ENCODE measurements around the gene TEAD1. TPM values are rescaled to one million over a fixed set of nuclear protein-coding genes. Genes with fewer than 3 reads are reported as not detected.

Gene TEAD1
- total RNA-seq, 1 experiment from 2014 or later, result 74.3 TPM

DNA sequence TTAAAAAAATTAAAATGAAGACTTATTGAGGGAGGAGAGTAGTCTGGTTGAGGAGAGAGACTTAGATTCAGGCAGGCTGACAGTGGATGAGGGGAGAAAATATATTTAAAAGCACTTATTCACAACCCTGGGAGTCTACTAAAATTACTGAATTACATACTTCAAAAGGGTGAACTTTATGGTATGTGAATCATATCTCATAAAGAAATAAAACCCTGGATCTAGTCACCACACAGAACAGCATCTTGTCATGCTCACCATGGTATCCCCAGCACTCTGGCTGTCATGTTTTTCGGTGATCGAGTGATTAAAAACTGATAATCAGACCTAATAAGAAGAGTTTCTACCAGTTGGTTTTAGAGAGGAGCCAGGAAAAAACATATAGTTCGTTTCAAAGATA lies 11.0 kb downstream of the TEAD1 start:
- no peak for DNase-seq (ENCODE audit: low read depth)

DNA sequence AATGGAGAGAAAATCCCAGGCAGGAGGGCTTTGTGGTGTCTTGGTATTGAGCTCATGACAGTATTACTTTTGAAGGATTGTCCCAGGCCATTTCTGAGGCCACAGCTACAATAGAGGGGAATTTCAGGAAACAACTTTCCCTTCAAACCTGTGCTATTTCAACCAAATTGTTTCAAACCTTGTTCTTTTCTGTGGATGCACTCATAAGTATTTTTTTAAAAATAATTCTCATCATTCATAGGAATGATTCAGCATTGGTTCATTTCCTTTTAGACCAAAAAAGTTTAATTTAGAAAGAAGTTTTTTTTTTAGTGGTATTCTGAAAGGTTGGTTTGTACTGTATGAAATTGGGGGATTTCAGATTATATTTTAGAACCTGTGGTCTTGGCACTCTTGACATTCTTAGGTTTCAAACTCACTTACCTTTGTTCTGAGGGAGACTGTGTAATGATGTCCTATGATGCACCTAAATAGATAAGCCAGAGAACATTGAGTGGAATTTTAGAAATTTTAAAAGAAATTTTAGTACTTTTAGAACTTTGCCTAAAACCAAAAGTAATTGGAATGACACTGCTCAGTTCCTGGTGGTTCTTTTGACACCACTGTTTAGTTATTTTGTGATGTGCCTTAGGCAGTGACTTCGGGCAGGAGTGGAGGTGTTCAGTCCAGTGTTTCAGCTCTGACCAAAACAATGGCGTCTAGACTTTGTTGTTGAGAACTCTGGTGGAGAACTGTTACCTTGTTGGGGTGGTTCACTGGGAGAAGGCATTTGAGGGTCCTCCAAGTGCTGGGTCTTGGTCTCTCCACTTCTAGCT lies 12.2 kb downstream of the TEAD1 start:
- peak; percentile 77 for DNase-seq (ENCODE audit: low read depth)

DNA sequence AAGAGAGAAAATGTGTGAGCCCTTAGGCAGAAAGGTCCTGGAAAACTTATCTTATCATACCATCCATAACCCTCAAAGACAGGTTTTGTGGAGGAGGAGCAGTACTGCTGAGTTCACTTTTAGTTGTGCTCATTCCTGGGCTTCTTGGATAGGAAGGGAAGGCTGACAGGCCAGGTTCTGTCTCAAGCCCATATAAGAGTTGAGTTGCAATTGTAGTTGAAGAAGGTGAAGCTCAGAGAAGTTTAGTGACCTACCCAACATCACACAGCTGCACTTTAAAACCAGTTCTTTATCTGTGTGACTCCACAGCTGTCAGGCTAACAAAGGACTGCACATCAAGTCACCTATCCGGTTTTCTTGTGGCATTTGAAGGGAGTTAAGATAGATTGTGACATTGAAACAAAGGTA lies 13.0 kb downstream of the TEAD1 start:
- no peak for DNase-seq (ENCODE audit: low read depth)

DNA sequence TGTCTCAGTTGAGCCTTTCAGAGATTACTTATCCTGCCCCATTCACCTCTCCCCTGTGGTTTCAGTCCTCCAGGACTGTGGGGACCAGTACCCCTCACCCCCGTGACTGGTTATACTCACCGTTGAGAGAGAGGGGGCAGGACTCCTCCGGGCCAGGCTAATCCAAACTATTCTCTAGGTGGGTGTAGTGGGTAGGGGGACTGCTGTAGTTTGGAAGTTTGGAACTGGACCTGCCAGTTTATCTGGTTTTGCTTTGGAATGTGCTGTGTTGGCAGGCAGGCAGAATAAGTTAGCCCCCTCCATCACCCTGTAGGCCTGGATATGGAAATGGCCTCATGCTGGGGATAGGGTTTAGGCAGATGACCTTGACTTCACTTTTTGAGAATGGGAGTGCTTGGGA lies 13.5 kb downstream of the TEAD1 start:
- no peak for DNase-seq (ENCODE audit: low read depth)

DNA sequence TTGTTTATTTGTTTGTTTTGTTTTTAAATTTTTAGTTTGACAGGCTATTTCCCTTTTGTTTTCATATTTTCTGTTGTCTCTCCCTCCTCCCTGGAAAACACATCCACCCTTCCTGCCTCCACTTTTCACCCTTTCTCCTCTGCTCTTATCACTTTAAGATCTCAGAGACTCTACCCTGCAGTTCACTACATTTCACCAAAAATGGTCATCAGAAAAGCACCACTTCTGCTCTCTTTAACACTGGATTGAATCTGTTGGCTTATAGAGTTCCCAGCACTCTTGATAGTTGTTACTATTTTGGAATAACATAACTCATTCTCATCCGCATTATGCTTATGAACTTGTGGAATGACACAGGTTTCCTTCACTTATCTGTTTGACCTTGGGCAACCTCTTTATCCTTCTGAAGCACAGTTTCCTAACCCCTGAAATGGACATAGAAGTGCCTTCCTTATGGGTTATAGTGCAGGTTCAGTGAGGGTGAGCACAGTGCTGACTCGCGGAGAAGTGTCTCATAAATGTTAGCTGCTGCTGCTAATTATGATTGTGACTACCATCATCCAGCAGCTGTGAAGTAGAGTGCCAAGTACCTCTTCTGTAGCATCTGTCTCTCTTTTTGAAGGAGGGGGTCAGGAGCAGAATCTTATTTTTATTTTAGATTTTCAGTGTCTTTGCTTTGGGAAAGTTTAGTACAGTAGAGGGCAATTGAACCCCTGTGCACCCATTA lies 15.0 kb downstream of the TEAD1 start:
- DNase-seq (ENCODE audit: low read depth), result no peak

DNA sequence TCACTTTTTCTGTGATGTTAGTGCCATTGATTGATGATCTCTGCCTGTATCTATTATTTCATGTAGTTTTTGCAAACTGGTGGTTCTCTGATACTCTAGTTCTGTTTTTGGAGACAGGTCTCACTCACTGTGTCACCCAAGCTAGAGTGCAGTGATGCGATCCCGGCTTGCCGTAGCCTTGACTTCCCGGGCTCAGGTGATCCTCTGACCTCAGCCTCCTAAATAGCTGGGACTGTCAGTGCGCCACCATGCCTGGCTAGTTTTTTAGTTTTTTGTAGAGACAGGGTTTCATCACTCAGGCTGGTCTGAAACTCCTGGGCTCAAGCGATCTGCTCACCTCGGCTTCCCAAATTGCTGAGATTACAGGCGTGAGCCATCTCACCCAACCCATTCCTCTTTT lies 16.4 kb downstream of the TEAD1 start:
- no peak for DNase-seq (ENCODE audit: low read depth)

DNA sequence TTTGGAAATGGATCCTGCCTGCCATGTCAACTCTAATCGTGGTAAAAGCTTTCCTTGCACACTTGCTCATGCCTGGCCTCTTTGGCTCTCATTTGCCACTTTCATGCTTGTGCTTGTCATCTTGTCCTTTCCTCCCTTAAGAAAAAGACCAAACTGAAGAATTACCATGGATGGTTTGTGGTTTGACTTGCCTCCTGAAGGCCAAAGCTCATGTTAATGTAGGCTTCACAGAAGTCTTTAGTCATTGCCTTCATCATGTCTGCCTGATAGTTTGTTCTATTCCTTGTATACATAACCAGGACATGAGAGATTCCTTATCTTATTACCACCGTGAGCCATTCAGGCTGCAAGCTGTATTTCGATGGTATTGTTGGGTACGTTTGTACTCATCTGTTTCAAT lies 17.3 kb downstream of the TEAD1 start:
- DNase-seq (ENCODE audit: low read depth), result no peak

DNA sequence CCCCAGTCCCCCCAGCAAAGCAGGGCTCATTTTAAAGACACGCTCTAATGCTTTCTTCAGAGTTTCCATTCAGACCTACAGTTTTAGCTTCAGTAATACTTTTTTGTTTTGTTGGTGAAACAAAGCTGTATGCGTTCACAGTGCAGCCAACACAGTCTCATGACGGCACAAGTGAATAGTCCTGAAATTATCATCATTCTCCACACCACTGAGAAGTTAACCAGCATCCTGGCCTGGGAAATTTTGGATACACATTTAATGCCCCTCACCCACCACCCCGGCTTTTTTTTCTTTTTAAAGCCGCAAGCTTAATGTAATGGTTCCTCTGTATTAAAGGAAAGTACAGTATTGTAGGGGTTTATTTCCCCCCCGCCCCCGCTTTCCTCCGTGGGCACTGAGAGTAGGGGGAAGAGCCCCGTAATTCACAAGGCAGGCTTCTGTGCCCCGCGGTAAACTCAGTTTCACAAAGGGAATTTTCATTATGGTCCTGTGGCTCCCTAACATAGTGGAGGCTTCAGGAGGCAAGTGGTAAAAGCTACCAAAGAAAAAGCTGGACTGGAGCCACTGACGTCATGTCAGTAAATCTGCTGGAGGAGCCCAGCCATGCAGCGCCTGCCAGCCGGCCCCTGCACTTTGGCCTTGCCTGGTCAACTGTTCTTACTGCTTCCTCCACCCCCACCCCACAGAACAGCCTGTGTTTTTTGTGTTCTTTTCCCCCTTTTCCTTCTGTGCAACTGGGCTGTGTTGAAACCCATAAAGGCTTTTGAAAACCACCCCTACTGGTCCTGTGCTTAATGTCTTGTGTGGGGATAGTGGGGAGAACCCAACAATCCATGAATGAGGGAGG lies 18.2 kb downstream of the TEAD1 start:
- DNase-seq (ENCODE audit: low read depth), result peak; percentile 89

DNA sequence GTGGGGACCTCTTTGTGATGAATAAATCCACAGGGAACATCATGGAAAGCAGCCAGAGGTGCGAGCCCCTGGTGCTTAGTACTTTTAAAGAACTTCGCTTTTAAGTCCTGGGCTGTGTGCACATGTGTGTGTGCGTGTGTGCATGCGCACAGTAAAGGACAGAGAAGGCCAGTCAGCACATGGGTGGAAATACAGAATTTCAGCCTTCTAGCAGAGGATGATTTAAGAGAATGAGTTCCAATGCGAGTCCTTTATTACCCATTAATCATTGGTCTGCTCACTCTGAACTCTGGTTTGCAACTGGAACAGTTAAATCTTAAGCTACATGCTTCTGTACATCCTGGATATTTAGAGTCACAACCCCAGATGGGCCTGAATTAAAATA lies 18.9 kb downstream of the TEAD1 start:
- no peak for DNase-seq (ENCODE audit: low read depth)

DNA sequence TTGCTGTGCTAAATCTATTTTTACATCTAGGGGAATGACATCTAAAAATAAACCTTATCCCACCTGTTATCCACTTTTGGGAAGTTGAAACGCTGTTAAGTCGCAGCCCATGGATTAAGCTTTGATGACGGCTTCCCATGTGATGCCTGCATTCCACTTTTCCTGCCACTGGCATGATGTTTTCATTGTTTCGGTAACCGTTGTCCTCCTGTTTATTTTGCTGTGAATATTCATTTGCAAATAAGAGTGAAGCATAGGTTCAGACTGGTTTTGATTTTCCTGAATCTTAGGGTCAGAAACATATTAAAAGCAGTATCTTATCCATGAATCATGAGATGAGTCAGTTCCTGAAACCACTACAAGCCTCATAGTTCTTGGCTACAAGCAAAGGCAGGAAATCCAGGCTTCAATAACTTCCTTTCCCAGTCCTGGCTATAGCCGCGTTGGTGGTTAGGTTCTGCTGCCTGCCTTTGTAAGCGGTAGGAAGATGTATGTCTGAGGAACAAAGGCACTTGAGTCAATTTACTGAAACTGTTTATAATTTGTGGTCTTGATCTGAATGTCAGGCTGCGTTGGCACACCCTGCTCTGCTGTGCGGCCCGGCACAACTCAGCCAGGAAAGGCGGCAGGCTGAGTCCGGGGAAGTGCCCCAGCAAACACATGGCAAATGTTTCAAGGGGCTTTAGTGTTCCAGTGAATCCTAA lies 19.4 kb downstream of the TEAD1 start:
- peak; percentile 100 for DNase-seq (ENCODE audit: low read depth)

DNA sequence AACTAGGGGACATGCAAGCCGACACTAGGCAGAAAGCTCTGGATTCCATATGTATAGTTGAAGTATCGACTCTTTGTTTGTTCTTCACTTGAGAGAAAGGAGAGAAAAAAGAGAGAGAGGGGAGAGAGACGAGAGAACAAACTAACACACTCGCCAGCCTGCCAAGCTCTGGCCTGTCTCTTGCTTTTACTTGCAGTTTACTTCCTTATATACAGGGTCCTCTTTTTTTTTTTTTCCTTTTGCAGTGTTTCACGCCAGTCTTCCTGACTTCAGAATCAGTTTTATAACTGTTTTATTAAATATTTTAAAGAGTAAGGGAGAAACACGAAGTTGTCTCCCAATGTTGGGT lies 19.9 kb downstream of the TEAD1 start:
- no peak for DNase-seq (ENCODE audit: low read depth)

DNA sequence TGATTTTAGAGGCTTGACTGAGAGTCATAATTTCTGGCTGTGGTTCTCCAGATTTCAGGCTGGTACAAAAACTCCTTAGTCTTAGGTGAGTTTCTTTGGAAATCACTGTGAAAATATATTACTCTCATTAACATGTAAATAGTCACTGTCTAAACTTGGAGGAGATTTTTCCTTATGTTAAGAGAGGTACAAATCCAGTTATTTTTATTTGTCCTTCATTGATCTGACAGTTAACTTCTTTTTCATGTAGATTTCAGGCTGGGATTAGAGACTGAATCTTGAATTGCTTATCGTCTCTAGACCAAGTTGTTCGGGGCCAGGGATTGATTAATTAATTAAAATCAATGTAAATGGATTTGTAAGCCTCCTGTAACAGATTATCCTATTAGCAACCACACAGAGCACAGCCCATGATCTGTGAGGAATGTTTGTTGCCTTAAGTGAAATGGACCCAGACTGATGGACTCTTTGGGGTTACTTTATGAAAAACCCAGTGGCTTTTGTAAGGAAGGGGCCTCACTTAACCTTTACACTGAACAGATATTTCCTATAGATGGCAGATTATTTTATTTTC lies 21.1 kb downstream of the TEAD1 start:
- DNase-seq (ENCODE audit: low read depth), result no peak

DNA sequence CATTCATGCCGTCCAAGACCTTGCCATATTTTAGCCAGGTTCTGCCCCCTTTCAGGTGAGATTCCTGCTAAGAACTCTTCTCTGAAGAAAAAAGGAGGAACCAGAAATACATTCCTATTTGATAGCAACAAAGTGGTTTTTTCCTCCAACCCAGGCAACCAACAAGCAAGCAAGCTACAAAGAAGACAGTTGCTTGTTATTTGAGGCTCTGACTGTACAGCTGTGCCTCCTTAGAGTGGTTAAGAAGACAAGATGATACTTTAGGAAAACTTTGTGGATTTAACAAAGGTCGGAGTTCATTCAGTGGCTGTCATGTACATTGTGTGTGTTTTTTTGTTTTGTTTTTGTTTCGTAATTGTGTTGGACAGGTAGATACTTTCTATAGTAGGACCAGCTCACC lies 21.7 kb downstream of the TEAD1 start:
- no peak for DNase-seq (ENCODE audit: low read depth)

DNA sequence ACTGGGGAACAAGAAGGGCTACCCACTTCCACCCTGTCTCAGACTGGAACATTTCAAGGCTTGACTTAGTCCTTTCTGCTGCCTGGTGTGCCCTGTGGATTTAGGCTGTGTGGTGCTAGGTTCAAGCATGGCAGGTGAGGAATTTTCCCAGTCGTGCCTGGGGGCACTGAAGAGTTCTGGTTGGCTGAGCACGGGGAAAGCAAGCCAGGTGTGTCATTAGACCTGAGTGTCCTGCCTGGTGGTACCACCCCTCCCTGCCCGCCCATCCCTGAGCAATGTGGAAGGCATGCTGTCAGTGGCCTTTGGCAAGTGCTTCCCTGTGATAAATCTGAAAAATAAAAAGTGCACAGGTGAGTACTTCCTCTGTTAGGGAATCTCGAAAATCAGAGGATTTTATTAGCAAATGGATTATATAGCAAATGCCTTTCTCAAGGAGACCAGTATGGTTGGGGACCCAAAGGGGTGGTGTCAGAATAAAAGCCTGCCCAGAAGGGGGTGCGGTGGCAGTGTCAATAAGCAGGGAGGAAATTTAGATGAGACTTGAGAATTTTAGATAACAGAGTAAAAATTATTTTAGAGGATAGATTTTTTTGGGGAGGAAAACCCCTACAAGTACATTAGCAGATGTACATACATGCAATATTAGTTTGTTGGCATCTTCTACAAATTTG lies 22.8 kb downstream of the TEAD1 start:
- DNase-seq (ENCODE audit: low read depth), result no peak

DNA sequence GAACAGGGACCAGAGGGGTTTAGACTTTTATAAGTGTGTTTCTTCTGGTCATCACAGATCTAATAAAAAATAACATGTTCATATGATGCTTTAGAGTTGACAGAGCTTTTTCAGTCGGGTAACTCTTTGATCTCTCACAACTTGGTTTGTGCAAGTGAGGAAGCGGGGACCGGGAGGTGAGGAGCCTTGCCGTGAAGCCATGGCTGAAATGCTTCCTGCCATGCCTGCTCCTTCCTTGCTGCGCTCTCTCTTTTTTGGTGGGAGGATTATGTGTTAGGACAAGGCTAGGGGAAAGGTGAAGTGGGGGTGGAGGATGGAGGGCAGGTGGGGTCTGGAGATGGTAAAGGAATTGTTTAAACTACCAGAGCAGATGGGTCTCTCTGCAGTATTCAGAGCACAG lies 23.8 kb downstream of the TEAD1 start:
- DNase-seq (ENCODE audit: low read depth), result no peak

DNA sequence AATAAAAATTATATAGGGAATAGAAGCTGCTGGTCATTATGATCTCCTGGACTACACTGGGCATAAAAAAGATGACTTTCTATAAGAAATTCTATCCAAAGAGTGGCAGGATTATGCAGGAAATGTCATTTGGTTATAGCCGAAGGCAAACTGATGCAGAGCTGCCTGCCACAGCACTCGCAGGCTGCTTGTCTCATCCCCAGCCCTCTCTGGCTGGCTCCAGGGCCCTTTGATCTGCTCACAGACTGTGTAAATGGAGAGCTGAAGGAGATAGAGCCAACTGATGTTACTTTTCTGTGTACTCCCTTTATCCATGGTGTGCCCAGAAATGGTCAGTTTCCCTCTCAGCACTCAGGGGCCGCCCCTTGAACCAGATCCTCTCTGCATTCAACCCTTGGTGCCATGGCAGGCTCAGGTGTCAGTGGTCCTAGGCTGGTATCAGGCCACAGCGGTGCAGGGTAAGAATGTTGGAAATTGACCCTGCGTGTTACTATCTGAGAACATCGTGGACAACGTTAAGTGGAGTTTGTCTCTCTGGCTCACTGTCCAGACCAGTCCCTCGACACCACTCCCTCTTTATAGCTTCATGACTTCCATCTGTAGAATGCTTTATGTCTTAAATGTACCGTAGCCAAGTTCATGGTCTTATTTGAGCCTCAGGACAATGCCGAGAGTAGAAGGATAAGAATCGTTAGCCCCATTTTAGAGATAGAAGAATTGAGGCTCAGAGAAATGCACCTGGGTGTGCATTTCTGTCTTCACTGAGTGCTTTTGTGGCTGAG lies 27.8 kb downstream of the TEAD1 start:
- DNase-seq (ENCODE audit: low read depth), result no peak

DNA sequence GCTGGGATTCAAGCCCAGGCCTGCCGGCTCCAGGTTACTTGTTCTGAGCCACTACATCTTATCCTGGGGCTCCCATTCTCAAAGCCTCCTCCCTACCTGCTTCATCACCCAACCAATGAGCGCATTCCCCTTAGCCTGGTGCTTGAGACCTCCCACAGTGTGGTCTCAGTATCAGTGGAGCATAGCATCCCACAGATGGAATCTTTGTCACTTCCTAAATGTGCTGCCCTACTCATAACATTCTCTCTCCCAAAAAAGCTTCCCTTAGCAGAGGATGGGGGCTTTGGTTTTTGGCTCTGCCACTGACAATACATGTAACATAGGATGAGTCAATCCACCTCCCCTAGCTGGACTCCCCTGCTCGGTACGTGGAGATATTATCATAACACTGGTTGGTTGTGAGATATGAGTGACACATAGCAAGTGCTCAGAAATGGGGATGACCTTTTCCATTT lies 28.8 kb downstream of the TEAD1 start:
- peak; percentile 28 for DNase-seq (ENCODE audit: low read depth)

DNA sequence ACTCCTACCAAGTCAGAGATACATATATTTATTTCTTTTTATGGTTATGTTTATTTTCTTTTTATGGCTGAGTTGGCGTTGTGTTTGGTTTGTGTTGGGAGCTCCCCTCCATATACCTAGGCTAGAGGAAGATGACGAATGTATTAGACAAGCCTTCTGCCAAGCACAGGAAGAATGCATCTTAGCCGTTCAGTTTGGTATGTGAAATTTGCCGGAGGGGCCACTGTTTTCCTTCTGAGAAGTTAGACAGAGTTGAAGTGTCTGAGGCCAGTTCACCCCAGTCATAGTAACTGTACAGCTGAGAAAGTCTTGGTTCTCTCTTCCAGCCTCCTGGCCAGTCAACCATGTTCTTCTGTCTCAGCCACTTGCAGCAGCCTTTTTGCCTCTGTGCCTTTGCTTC lies 29.8 kb downstream of the TEAD1 start:
- peak; percentile 30 for DNase-seq (ENCODE audit: low read depth)

DNA sequence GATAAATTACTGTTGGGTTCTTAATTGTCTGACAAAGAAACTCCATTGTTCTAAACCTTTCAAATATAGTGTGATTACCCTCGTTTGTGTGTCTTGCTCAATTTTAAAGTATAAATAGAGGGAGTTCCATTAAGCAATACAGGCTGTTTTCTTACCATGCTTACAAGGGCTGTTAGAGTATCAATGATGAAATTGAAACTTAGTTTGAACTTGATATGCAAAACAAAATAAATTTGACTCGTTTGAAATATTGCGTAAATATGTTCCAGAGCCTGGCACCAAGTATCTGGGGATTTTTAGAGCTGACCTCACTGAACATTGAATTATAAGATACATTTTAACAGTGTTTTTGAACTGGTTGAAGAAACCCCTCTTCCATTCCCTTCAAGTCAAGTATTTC lies 31.7 kb downstream of the TEAD1 start:
- DNase-seq (ENCODE audit: low read depth), result no peak
